Germinal center (tissue), 1 donor: ENCODE measurements around the gene CEACAM6.
"Not testable (repeated sequence)": the region's sequence is repeated elsewhere in the genome, so short reads cannot be mapped to it uniquely, and the experiment has no call there.

Source experiments
- DNase-seq: peaks from one replicate; pipeline ENCODE4 v3.0.0; 2012; ENCODE audit warnings: mixed read lengths, low spot score

CEACAM6 gene

GRCh38 chr19:41748012-41748411 is 7.3 kb upstream of the CEACAM6 start:
- DNase-seq: no peak

GRCh38 chr19:41750248-41751134 is 4.8 kb upstream of the CEACAM6 start:
- not testable (repeated sequence) for DNase-seq

GRCh38 chr19:41753159-41753558 is 2.2 kb upstream of the CEACAM6 start:
- DNase-seq: peak; percentile 62

GRCh38 chr19:41753936-41754529 is 1.3 kb upstream of the CEACAM6 start:
- DNase-seq: peak; percentile 33

GRCh38 chr19:41758846-41759245 is 3.5 kb downstream of the CEACAM6 start:
- DNase-seq: no peak

- no peak for DNase-seq
Observed at GRCh38 chr19:41767115-41767514, 11.8 kb downstream of the CEACAM6 start.

- not testable (repeated sequence) for DNase-seq
Observed at GRCh38 chr19:41768105-41768504, 12.8 kb downstream of the CEACAM6 start.

- no peak for DNase-seq
Observed at GRCh38 chr19:41769608-41770007, 14.3 kb downstream of the CEACAM6 start.

GRCh38 chr19:41771410-41771809 is 16.1 kb downstream of the CEACAM6 start:
- DNase-seq: no peak

- DNase-seq: no peak
Observed at GRCh38 chr19:41774515-41774980, 19.2 kb downstream of the CEACAM6 start.

- no peak for DNase-seq
Observed at GRCh38 chr19:41776700-41777099, 21.4 kb downstream of the CEACAM6 start.

GRCh38 chr19:41783612-41784011 is 28.3 kb downstream of the CEACAM6 start:
- peak; percentile 49 for DNase-seq

- no peak for DNase-seq
Observed at GRCh38 chr19:41784312-41784711, 29.0 kb downstream of the CEACAM6 start.

- DNase-seq: no peak
Observed at GRCh38 chr19:41784743-41785142, 29.4 kb downstream of the CEACAM6 start.

- DNase-seq: peak; percentile 86
Observed at GRCh38 chr19:41785653-41786052, 30.3 kb downstream of the CEACAM6 start.

- no peak for DNase-seq
Observed at GRCh38 chr19:41787055-41787454, 31.7 kb downstream of the CEACAM6 start.

GRCh38 chr19:41788518-41788917 is 33.2 kb downstream of the CEACAM6 start:
- not testable (repeated sequence) for DNase-seq

GRCh38 chr19:41789053-41789452 is 33.7 kb downstream of the CEACAM6 start:
- DNase-seq: not testable (repeated sequence)

- peak; percentile 69 for DNase-seq
Observed at GRCh38 chr19:41792513-41793413, 37.4 kb downstream of the CEACAM6 start.

GRCh38 chr19:41793414-41793727 is 38.0 kb downstream of the CEACAM6 start:
- DNase-seq: no peak

GRCh38 chr19:41795031-41795461 is 39.7 kb downstream of the CEACAM6 start:
- peak; percentile 41 for DNase-seq

GRCh38 chr19:41796362-41796761 is 41.0 kb downstream of the CEACAM6 start, which contains the start of gene CEACAM3:
CEACAM3 (plus strand) TSS chr19:41796587; CDS start chr19:41796678, 91 bp downstream.
- no peak for DNase-seq
